ENCODE measurements around the gene MBD1. TPM values are rescaled to one million over a fixed set of nuclear protein-coding genes. Genes with fewer than 3 reads are reported as not detected.

The MBD1 gene
- total and polyA plus RNA-seq, 2 of the 13 experiments (the other 11 are each of a cell fraction or from before 2014, with no cell fraction given): 25.5 to 28.6 TPM

DNA sequence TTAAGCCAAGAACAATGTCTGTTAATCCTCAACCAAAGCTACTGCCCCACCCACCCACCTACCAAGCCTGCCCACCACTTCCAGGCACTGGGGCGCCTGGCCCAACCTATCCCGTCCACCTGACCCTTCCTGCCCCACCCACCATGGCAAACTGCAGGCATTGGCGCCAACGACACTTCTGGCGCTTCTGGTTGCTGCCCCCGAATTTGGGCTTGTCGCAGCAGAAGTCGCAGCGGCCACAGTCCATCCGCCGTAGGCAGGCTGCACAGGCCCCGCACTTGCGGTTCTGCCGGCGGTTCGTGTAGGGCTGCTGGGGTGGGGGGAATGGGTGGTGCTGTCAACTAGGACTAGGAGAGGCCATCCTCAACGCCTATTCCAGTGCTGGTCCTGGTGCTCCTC is 7.3 kb downstream of the MBD1 start:
- TF ChIP-seq AGO2 (optimal IDR thresholded peaks at IDR 0.05; ENCODE audit: low read depth, low read length): peak; percentile 25
- TF ChIP-seq SSRP1 (CRISPR knock-in tag; IDR thresholded peaks at IDR 0.05): no peak
- in situ Hi-C loops (cut with HindIII; ENCODE audit: extremely low pct_ligation_motif_present, low pct_unique_long_range_greater_than_20kb) (no loop called here), intact Hi-C loops (cut with micrococcal nuclease; ENCODE audit: unreplicated experiment) (no loop called here)
- BruUV-seq (replicated peaks): no TSS peak
- FAIRE-seq: no peak
- H3K27ac ChIP-seq (ENCODE audit: extremely low read length, insufficient read depth, low read length): no peak overlapping the region
- peaks cover 43 to 74% of the 10 kb centered on the region in 2 experiments; a peak in 4 of 5 replicates for H3K36me3 ChIP-seq (replicated peaks in 1 of 2; ENCODE audit: control insufficient read depth in 1 of 2, insufficient read depth in 2 of 2, low read length in 2 of 2)
- no peak for ATAC-seq
- no peaks in the 10 kb centered on the region for H3K27me3 ChIP-seq (ENCODE audit: control insufficient read depth in 1 of 2, insufficient read depth in 2 of 2, low read length in 2 of 2)
- peaks cover 4% of the 10 kb centered on the region for H3K4me1 ChIP-seq (ENCODE audit: insufficient read depth, low read length)
- H2AFZ ChIP-seq (ENCODE audit: low read length): no peak overlapping the region
- DNase-seq (ENCODE audit: low spot score): no peak
- no peaks in the 10 kb centered on the region for H3K9me3 ChIP-seq (ENCODE audit: low read length)
- no peak overlapping the region for H3K9ac ChIP-seq (ENCODE audit: insufficient read depth, low read depth, low read length)
- peaks cover 6% of the 10 kb centered on the region for H3K79me2 ChIP-seq (ENCODE audit: insufficient read depth, low read length)
- ChIA-PET CTCF (ENCODE audit: low intra/inter-chr PET ratio, low total read pairs) (no interaction called here), POLR2A (no interaction called here)
- H3K4me2 ChIP-seq (ENCODE audit: low read depth, low read length): no peak overlapping the region
- no peaks in the 10 kb centered on the region for H4K20me1 ChIP-seq (ENCODE audit: insufficient read depth, low read length)
- WGBS (ENCODE audit: low lambda C conversion rate): 96% methylated on average over 17 of the region's 17 CpGs
- no peak overlapping the region for H3K4me3 ChIP-seq (replicated peaks in 1 of 3; ENCODE audit: insufficient read depth in 1 of 3, low read depth in 2 of 3, low read length in 3 of 3)

DNA sequence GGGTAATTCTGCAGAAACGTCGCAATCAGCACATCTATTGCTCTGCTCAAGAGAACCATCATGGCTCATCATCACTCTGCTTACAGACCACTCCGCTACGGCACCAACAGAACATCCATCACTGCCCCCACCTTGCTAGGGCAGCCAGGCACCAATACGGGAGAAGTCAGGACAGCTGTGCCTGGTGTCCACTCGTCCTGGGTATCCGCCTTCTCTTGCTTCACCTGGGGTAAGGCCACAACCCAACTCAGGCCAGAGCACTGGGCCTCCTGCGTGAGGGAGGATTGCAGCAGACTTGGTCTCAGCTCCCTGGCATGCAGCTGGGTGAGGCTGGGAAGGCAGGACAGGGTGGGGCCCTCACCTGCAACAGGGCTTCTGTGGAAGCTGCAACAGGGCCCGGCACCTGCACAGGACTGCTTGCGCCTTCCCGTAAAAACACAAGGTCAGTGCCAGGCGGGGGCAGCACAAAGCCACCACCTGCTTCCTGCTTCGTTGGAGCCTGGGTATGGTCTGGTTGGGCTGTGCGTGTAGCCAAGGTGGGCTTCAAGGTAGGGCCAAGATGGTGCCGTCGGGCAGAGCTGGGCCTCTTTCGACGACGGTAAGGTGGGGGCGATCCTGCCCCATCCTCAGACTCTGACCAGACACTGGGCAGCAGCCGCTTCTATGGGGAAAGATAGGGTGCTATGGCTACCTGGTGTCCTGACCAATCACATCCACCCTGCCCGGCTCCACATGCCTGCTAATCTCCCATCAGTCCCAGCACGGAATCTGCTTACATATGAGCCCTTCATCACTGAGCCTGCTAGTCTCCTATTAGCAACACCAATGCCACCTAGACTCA is 7.9 kb downstream of the MBD1 start:
- Histone ChIP-seq H3K27me3 (ENCODE audit: control insufficient read depth in 1 of 2, insufficient read depth in 2 of 2, low read length in 2 of 2) (no peaks in the 10 kb centered on the region), H3K4me2 (ENCODE audit: low read depth, low read length) (no peak overlapping the region), H3K4me3 (replicated peaks in 1 of 3; ENCODE audit: insufficient read depth in 1 of 3, low read depth in 2 of 3, low read length in 3 of 3) (no peak overlapping the region), H3K79me2 (ENCODE audit: insufficient read depth, low read length) (no peaks in the 10 kb centered on the region), H3K27ac (ENCODE audit: extremely low read length, insufficient read depth, low read length) (no peak overlapping the region), H3K9ac (ENCODE audit: insufficient read depth, low read depth, low read length) (no peak overlapping the region), H3K9me3 (ENCODE audit: low read length) (no peaks in the 10 kb centered on the region), H2AFZ (ENCODE audit: low read length) (no peak overlapping the region), H4K20me1 (ENCODE audit: insufficient read depth, low read length) (no peaks in the 10 kb centered on the region), H3K4me1 (ENCODE audit: insufficient read depth, low read length) (no peaks in the 10 kb centered on the region), H3K36me3 (replicated peaks in 1 of 2; ENCODE audit: control insufficient read depth in 1 of 2, insufficient read depth in 2 of 2, low read length in 2 of 2) (peaks cover 43 to 76% of the 10 kb centered on the region in 2 experiments; a peak in 4 of 5 replicates)
- BruUV-seq (replicated peaks): no TSS peak
- intact Hi-C loops (cut with micrococcal nuclease; ENCODE audit: unreplicated experiment): no loop called here
- in situ Hi-C loops (cut with HindIII; ENCODE audit: extremely low pct_ligation_motif_present, low pct_unique_long_range_greater_than_20kb): no loop called here
- ATAC-seq: no peak
- no peak for DNase-seq (ENCODE audit: low spot score)
- no peak for FAIRE-seq
- TF ChIP-seq FOXA3 (CRISPR knock-in tag; IDR thresholded peaks at IDR 0.05) (no peak), AGO2 (optimal IDR thresholded peaks at IDR 0.05; ENCODE audit: low read depth, low read length) (peak; percentile 1)
- CTCF ChIA-PET (ENCODE audit: low intra/inter-chr PET ratio, low total read pairs): no interaction called here
- POLR2A ChIA-PET: interaction anchor here (0.6 to 1.3 kb wide), 2 partner anchors 8 to 62 kb away, joined by 4 to 5 read pairs; partner anchors contain the start of gene MBD1
- WGBS (ENCODE audit: low lambda C conversion rate): 94% methylated on average over 12 of the region's 23 CpGs

Data from HepG2 (cell line).